A673 (cell line): ENCODE results near the gene LCA5. TPM values are rescaled to one million over a fixed set of nuclear protein-coding genes. Genes with fewer than 3 reads are reported as not detected.

ENCODE experiments used
- BruUV-seq: library from RNA; stranded (reverse); fragments of 400-500 nt; replicated peaks from 2 replicates; lab custom pipeline; 2021; lab: Mats Ljungman, UMichigan
- CTCF ChIA-PET: fragments of 300-600 bp; sonication (Branson Sonifier 250); formaldehyde crosslinking; loops from one replicate; lab custom pipeline; 2022; ENCODE audit warnings: antibody characterized with exemption; lab: Charles Lee
- POLR2A ChIA-PET: fragments of 300-600 bp; sonication (Branson Sonifier 250); formaldehyde crosslinking; loops from one replicate; lab custom pipeline; 2022; ENCODE audit warnings: antibody characterized with exemption; ENCODE audit not compliant: low non-redundant PET; lab: Charles Lee
- DNase-seq: peaks from one replicate; pipeline ENCODE4 v3.0.0-alpha.2; 2015; ENCODE audit warnings: low spot score
- H3K27ac ChIP-seq: fragments of 200-600 bp; sonication (generic); 2 replicates; pipeline ENCODE4 v1.5.1; 2016; ENCODE audit warnings: mixed run types, low read depth, mild to moderate bottlenecking, mixed read lengths, antibody characterized with exemption, low read length; ENCODE audit not compliant: poor library complexity, severe bottlenecking
- H3K27me3 ChIP-seq: fragments of 200-600 bp; sonication (generic); replicated peaks from 2 replicates; pipeline ENCODE4 v1.6.1; 2017; ENCODE audit warnings: mixed run types, low read depth, mild to moderate bottlenecking, mixed read lengths, antibody characterized with exemption, low read length; ENCODE audit not compliant: insufficient read depth, poor library complexity
- H3K36me3 ChIP-seq: fragments of 200-600 bp; sonication (generic); 2 replicates; pipeline ENCODE4 v1.6.1; 2016; ENCODE audit warnings: mixed run types, mild to moderate bottlenecking, mixed read lengths, antibody characterized with exemption, low read length; ENCODE audit not compliant: insufficient read depth, poor library complexity, severe bottlenecking
- H3K4me1 ChIP-seq: fragments of 200-600 bp; sonication (generic); 2 replicates; pipeline ENCODE4 v1.6.1; 2017; ENCODE audit warnings: mixed run types, mild to moderate bottlenecking, mixed read lengths, antibody characterized with exemption, low read length; ENCODE audit not compliant: insufficient read depth, poor library complexity, severe bottlenecking
- H3K4me3 ChIP-seq: fragments of 200-600 bp; sonication (generic); 2 replicates; pipeline ENCODE4 v1.5.1; 2016; ENCODE audit warnings: low read depth, mixed run types, mild to moderate bottlenecking, mixed read lengths, low read length; ENCODE audit not compliant: poor library complexity, severe bottlenecking
- H3K9me3 ChIP-seq: fragments of 200-600 bp; sonication (generic); 2 replicates; pipeline ENCODE4 v1.6.1; 2016; ENCODE audit warnings: mixed run types, low read depth, mild to moderate bottlenecking, mixed read lengths, antibody characterized with exemption, low read length; ENCODE audit not compliant: poor library complexity, severe bottlenecking
- EZH2 ChIP-seq: fragments of 200-600 bp; sonication (generic); IDR thresholded peaks from 2 replicates; pipeline ENCODE4 v1.6.1; 2017; ENCODE audit warnings: borderline replicate concordance, low read depth, mild to moderate bottlenecking, mixed read lengths, antibody characterized with exemption, low read length; ENCODE audit not compliant: poor library complexity, severe bottlenecking
- intact Hi-C: fragments of 100-400 bp; cut with micrococcal nuclease; formaldehyde crosslinking; loops from one replicate; pipeline ENCODE4 v1.10.0; 2022; ENCODE audit not compliant: unreplicated experiment
- total RNA-seq: library from RNA; stranded (reverse); gene quantifications from 2 replicates; pipeline ENCODE4 v1.2.3, GENCODE V29; 2021
- TF ChIP-seq, protein P1 (sequence below): fragments of 300-800, 200-600 bp; sonication (generic); conservative IDR thresholded peaks from 2 replicates; pipeline ENCODE4 v1.5.1; 2017; ENCODE audit warnings: low read depth, mild to moderate bottlenecking, antibody characterized with exemption, low read length, moderate library complexity, mixed read lengths

LCA5 gene
- total RNA-seq, 1 experiment from 2014 or later, result 3.5 TPM

- no peak for TF ChIP-seq EZH2
- TF ChIP-seq, protein P1, sequence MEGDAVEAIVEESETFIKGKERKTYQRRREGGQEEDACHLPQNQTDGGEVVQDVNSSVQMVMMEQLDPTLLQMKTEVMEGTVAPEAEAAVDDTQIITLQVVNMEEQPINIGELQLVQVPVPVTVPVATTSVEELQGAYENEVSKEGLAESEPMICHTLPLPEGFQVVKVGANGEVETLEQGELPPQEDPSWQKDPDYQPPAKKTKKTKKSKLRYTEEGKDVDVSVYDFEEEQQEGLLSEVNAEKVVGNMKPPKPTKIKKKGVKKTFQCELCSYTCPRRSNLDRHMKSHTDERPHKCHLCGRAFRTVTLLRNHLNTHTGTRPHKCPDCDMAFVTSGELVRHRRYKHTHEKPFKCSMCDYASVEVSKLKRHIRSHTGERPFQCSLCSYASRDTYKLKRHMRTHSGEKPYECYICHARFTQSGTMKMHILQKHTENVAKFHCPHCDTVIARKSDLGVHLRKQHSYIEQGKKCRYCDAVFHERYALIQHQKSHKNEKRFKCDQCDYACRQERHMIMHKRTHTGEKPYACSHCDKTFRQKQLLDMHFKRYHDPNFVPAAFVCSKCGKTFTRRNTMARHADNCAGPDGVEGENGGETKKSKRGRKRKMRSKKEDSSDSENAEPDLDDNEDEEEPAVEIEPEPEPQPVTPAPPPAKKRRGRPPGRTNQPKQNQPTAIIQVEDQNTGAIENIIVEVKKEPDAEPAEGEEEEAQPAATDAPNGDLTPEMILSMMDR, result peak; percentile 75
- H3K9me3 ChIP-seq, result no peaks in the 10 kb centered on the region
- POLR2A ChIA-PET, result no interaction called here
- H3K4me3 ChIP-seq, result no peak overlapping the region
- CTCF ChIA-PET, result interaction anchor here (0.7 to 1.2 kb wide), 3 partner anchors 102 to 297 kb away, joined by 4 to 5 read pairs (median 5); no protein-coding TSS in a partner anchor
- no TSS peak for BruUV-seq
- no peaks in the 10 kb centered on the region for H3K27me3 ChIP-seq
- no peak overlapping the region for H3K27ac ChIP-seq
- H3K4me1 ChIP-seq, result peaks cover under 1% of the 10 kb centered on the region
- intact Hi-C loops, result loop anchor here (2.0 kb wide), 3 partner anchors 102 to 298 kb away; no protein-coding TSS in a partner anchor
- DNase-seq, result peak; percentile 53
- no peaks in the 10 kb centered on the region for H3K36me3 ChIP-seq
Observed at GRCh38 chr6:79570129-79571029, 33.1 kb upstream of the LCA5 start.

- H3K36me3 ChIP-seq, result no peaks in the 10 kb centered on the region
- DNase-seq, result no peak
- intact Hi-C loops, result no loop called here
- POLR2A ChIA-PET, result interaction anchor here (0.7 kb wide), 1 partner anchor 77 kb away, joined by 4 read pairs; no protein-coding TSS in a partner anchor
- no peak overlapping the region for H3K27ac ChIP-seq
- CTCF ChIA-PET, result no interaction called here
- no TSS peak for BruUV-seq
- TF ChIP-seq, protein P1, result no peak
- no peak for TF ChIP-seq EZH2
- H3K4me3 ChIP-seq, result no peak overlapping the region
- H3K9me3 ChIP-seq, result no peaks in the 10 kb centered on the region
- H3K4me1 ChIP-seq, result peaks cover 6% of the 10 kb centered on the region
- no peaks in the 10 kb centered on the region for H3K27me3 ChIP-seq
Observed at GRCh38 chr6:79568996-79569395, 31.8 kb upstream of the LCA5 start.

- CTCF ChIA-PET, result no interaction called here
- no TSS peak for BruUV-seq
- H3K9me3 ChIP-seq, result no peaks in the 10 kb centered on the region
- no peak overlapping the region for H3K4me3 ChIP-seq
- H3K4me1 ChIP-seq, result peaks cover 6% of the 10 kb centered on the region
- no peaks in the 10 kb centered on the region for H3K36me3 ChIP-seq
- no peak overlapping the region for H3K27ac ChIP-seq
- TF ChIP-seq, protein P1, result no peak
- no peak for TF ChIP-seq EZH2
- intact Hi-C loops, result no loop called here
- DNase-seq, result no peak
- POLR2A ChIA-PET, result no interaction called here
- no peaks in the 10 kb centered on the region for H3K27me3 ChIP-seq
Observed at GRCh38 chr6:79564636-79565035, 27.4 kb upstream of the LCA5 start.
